ENCODE results near the gene EPHA5.

GRCh38 chr4:65604515-65604914 is 65.8 kb downstream of the EPHA5 start:
- TF ChIP-seq GATA3 (IDR thresholded peaks at IDR 0.05; ENCODE audit: low read depth, low read length) (no peak), GATA2 (IDR thresholded peaks at IDR 0.05; ENCODE audit: low read depth, low read length) (no peak)
